ENCODE results near the gene CADPS.

Gene CADPS

DNA sequence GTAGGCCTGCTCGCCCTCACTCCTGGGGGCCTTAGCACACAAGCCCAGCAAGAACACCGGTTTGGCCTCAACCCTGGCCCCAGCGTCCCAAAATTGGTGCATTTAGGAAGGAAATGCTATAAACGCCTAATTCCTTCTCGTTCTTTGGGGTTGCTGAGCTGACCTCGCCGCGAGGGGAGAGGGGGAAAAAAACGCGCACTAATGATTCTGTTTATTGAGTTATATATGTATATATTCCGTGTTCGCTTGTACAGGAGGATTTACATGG is 505.8 kb downstream of the CADPS start:
- H3K4me3 ChIP-seq (ENCODE audit: low read depth, low read length), result no peak overlapping the region
- TF ChIP-seq, protein P1, sequence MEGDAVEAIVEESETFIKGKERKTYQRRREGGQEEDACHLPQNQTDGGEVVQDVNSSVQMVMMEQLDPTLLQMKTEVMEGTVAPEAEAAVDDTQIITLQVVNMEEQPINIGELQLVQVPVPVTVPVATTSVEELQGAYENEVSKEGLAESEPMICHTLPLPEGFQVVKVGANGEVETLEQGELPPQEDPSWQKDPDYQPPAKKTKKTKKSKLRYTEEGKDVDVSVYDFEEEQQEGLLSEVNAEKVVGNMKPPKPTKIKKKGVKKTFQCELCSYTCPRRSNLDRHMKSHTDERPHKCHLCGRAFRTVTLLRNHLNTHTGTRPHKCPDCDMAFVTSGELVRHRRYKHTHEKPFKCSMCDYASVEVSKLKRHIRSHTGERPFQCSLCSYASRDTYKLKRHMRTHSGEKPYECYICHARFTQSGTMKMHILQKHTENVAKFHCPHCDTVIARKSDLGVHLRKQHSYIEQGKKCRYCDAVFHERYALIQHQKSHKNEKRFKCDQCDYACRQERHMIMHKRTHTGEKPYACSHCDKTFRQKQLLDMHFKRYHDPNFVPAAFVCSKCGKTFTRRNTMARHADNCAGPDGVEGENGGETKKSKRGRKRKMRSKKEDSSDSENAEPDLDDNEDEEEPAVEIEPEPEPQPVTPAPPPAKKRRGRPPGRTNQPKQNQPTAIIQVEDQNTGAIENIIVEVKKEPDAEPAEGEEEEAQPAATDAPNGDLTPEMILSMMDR (IDR thresholded peaks at IDR 0.05; ENCODE audit: low read depth, low read length), result no peak

DNA sequence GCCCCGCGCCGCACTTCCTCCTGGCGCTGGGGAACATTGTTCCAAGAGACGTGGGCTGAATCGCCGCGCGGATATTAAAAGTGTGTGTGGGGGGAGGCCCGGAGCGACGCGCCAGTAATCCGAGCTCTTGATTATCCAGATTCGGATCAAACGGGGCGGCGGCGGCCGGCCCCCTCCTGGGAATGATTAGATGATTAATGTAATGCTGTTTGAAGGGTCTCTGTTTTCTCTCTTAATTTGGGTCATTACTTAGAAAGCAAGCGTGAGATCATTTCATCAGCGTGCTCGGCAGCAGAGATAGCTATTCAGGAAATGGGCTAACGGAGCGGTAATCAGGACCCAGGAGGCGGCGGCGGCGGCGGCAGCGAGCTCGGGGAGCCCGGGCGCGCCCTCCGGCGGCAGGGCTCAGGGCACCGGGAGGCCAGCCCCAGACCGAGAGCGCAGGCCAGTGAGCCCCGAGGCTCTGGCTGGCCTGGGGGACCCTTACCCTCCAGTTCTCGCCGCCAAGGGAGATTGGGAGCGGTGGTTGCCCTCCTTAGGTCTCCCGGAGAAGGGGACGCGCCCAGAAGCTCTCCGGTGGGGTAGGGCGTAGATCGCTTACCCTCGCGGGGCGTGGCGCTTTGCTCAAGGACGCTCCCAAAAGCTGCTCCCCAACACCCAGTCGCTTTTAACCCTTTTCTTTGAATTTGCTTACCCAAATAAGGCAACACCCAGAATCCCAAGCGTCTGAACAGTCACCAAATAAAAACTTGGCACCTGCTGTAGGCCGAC is 506.3 kb downstream of the CADPS start:
- H3K4me3 ChIP-seq (ENCODE audit: low read depth, low read length), result no peak overlapping the region
- TF ChIP-seq, protein P1 (IDR thresholded peaks at IDR 0.05; ENCODE audit: low read depth, low read length), result no peak

DNA sequence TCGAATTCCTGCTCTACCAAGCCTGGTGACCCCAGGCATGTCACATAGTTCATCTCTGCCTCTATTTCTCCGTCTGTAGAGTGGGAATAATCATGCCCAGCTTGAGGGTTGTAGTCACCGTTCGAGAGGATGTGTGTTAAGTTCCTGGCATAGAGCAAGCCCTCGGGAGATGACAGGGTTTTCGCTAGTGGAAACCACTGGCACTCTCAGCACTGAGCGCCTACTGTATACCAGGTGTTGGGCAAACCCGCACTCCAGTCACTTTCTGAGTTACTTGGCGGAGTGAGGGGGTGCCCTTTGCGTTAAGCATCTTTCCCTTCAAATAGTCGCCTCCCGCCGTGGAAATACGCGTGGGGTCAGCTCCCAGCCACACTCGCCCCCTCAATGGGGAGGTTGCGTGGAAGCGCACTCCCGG is 506.9 kb downstream of the CADPS start:
- TF ChIP-seq, protein P1 (IDR thresholded peaks at IDR 0.05; ENCODE audit: low read depth, low read length), result no peak
- H3K4me3 ChIP-seq (ENCODE audit: low read depth, low read length), result no peak overlapping the region

DNA sequence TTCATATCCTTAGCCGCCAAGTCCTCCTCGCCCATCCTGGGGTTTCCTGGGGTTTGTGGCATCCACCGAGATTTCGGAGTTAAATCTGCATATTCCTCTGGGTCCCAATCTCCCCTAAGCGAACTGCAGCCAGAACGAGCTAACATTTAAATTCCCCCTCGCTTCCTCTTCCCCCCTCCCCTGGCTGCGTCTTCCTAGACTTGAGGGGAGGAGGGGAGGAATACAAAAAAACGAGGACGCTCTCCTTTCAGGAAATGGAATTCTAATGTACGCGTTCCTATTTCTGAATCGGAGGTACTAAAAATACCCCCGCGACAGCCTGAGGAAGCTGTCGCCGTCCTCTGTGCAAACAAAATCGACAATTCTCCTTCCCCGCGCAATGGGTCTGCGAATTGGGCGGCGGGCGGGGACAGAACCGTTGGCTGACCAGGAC is 507.4 kb downstream of the CADPS start:
- no peak overlapping the region for H3K4me3 ChIP-seq (ENCODE audit: low read depth, low read length)
- TF ChIP-seq, protein P1 (IDR thresholded peaks at IDR 0.05; ENCODE audit: low read depth, low read length), result no peak

DNA sequence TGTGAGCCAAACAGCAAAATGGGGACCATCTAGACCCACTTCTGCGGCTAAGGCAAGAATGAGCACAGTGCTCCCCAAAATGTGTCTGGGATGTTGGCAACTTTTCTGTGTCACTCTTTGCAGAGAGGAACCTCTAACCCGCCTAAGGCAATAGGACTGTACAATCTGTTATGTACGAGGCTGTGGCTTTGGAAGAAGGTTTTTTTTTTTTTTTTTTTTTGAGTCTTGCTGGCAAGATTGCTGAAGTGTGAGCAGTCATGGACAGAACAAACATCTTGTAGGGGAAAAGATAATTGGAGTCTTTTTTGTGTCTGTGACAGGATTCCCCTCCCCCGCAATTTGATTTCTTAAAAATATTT is 509.1 kb downstream of the CADPS start:
- H3K4me3 ChIP-seq (ENCODE audit: low read depth, low read length), result no peak overlapping the region
- TF ChIP-seq, protein P1 (IDR thresholded peaks at IDR 0.05; ENCODE audit: low read depth, low read length), result no peak

DNA sequence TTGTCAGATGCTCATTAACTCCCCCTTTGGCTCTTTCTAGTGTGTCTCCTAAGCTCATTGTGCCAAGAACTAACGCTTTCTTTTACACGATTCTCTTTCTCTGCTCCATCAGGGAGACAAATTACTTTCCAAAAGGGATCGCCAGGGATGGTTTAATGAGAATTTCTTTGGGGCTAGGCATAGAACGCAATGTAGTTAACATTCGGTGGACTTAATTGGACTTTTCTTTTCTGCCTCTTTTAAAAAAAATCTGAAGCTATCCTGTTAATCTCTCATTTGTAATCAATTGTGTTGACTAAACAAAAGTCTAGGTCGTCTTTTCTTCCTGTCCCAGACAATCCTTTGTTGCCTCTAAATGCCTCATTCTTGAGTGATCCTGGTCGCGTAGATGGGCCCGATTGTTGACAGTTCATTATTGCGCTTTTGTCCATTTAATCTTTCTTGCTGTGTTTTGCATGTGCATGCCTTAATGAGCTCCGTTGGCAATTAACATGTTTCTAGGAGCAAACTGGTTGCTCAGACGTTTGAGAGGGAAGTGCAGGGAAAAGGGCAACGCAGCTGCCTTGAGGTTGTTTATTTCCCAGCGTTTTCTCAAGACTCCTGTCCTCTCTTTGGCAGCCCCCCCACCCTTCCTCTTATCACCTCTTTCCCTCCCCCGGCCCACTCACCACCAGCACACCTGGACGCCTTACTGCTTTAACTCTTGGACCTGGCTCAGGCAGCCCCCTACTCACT is 509.7 kb downstream of the CADPS start:
- H3K4me3 ChIP-seq (ENCODE audit: low read depth, low read length), result no peak overlapping the region
- TF ChIP-seq, protein P1 (IDR thresholded peaks at IDR 0.05; ENCODE audit: low read depth, low read length), result no peak

DNA sequence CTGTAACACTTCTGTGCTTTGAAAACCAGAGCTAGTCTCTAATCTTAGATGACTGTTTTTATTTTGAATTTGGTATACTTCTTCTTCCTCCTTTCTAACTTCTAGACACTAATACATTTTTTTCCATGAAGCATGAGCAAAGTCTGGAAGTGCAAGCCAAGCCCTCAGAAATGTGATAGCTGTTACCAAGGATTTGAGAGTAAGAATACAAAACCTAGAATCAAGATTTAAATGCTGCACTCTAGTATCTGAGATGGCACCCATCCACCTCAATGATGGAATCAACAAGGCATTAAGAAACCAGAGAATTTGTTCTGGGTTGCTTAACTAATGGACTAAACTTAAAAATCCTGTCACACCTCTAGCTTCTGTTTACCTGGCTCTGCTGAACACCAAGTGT is 511.0 kb downstream of the CADPS start:
- no peak overlapping the region for H3K4me3 ChIP-seq (ENCODE audit: low read depth, low read length)
- TF ChIP-seq, protein P1 (IDR thresholded peaks at IDR 0.05; ENCODE audit: low read depth, low read length), result no peak

Data from WI38 (cell line).